Tibial nerve (tissue), 4 donors: Measurements from ENCODE around the gene CARD11. TPM values are rescaled to one million over a fixed set of nuclear protein-coding genes. Genes with fewer than 3 reads are reported as not detected.

Experiments used
- DNase-seq, 2 donors: peaks; one replicate each; pipeline ENCODE4 v3.0.0-alpha.2; 2019; ENCODE audit warnings: low spot score in 2 of 2
- H3K27ac ChIP-seq, 4 donors: fragments of 200-600 bp; sonication (generic) in 3 of 4; one replicate each; pipeline ENCODE4 v1.5.1; 2017 to 2019; ENCODE audit warnings: mild to moderate bottlenecking in 1 of 4
- H3K27me3 ChIP-seq, 2 donors: fragments of 200-600 bp; sonication (generic) in 1 of 2; one replicate each; pipeline versions ENCODE4 v1.5.1 to v1.6.0; 2017 to 2019
- H3K36me3 ChIP-seq, 3 donors: fragments of 200-600 bp; sonication (generic); one replicate each; pipeline ENCODE4 v1.5.1; 2018 to 2019
- H3K4me1 ChIP-seq, 4 donors: fragments of 200-600 bp; sonication (generic) in 3 of 4; one replicate each; pipeline ENCODE4 v1.5.1; 2017 to 2019
- H3K4me3 ChIP-seq, 4 donors: fragments of 200-600 bp; sonication (generic) in 3 of 4; one replicate each; pipeline ENCODE4 v1.5.1; 2017 to 2019; ENCODE audit warnings: mild to moderate bottlenecking in 1 of 4, moderate library complexity in 1 of 4
- H3K9me3 ChIP-seq, 4 donors: fragments of 200-600 bp; sonication (generic) in 3 of 4; one replicate each; pipeline ENCODE4 v1.5.1; 2017 to 2019
- EP300 ChIP-seq, 2 donors: sonication (generic); formaldehyde crosslinking; IDR thresholded peaks; one replicate each; pipeline ENCODE4 v1.6.1; 2017; ENCODE audit warnings: antibody characterized with exemption in 2 of 2, mild to moderate bottlenecking in 1 of 2
- POLR2A ChIP-seq, 2 donors: fragments of 450-650 bp; IDR thresholded peaks; one replicate each; pipeline ENCODE4 v1.6.1; 2017; ENCODE audit warnings: antibody characterized with exemption in 2 of 2, mild to moderate bottlenecking in 2 of 2, moderate library complexity in 2 of 2
- WGBS, 2 donors: methylation state at CpG; one replicate each; pipeline ENCODE4 v1.1.5; 2018; 5-methylcytosine and 5-hydroxymethylcytosine counted together
- total RNA-seq, 4 donors: library from RNA; depleted of rRNA; stranded (reverse); fragments of >200 nt; gene quantifications; one replicate each; pipeline ENCODE4 v1.1.0, GENCODE V29; 2016
- TF ChIP-seq, protein P1 (sequence below), 5 experiments: fragments of 200-600 bp in 3 of 5; fragments of 450-650 bp in 2 of 5; sonication (generic) in 3 of 5; IDR thresholded peaks; one replicate each; pipeline ENCODE4 v1.5.1; 2016 to 2019; ENCODE audit warnings: antibody characterized with exemption in 5 of 5, mild to moderate bottlenecking in 3 of 5, moderate library complexity in 2 of 5

Gene CARD11
- total RNA-seq, 4 donors from 2014 or later: 2.0 to 4.8 (median 3.1) TPM

DNA sequence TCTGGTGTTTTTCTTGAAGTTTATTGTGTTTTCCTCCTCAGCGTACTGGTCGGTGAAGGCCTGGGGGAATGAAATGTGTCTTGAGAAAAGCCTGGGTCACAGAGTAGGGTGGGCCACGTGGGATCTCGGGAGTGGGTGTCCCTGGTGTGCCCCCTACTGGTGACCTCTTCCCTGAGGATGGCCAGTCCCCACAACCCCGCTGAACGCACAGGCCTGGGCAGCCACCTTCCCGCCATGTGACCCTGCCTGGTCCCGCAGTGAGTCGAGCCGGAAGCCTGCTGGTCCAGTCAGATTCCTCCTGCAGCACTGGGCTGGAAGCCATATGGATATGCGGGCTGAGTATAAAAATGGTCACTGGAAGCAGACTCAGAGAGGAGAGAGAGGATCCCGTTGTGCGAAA is 146.6 kb downstream of the CARD11 start:
- H3K27ac ChIP-seq: no peak overlapping the region
- 84 to 85% methylated on average over 13 of the region's 13 CpGs for WGBS, 2 donors
- H3K9me3 ChIP-seq: peaks cover 0 to 16% (median 0%) of the 10 kb centered on the region in 4 donors
- peaks cover 0 to 5% (median 0%) of the 10 kb centered on the region in 4 donors for H3K4me1 ChIP-seq
- peaks cover 0 to 4% of the 10 kb centered on the region in 2 donors for H3K27me3 ChIP-seq
- no peak overlapping the region for H3K4me3 ChIP-seq
- TF ChIP-seq POLR2A (IDR thresholded peaks at IDR 0.05): no peak
- TF ChIP-seq, protein P1, sequence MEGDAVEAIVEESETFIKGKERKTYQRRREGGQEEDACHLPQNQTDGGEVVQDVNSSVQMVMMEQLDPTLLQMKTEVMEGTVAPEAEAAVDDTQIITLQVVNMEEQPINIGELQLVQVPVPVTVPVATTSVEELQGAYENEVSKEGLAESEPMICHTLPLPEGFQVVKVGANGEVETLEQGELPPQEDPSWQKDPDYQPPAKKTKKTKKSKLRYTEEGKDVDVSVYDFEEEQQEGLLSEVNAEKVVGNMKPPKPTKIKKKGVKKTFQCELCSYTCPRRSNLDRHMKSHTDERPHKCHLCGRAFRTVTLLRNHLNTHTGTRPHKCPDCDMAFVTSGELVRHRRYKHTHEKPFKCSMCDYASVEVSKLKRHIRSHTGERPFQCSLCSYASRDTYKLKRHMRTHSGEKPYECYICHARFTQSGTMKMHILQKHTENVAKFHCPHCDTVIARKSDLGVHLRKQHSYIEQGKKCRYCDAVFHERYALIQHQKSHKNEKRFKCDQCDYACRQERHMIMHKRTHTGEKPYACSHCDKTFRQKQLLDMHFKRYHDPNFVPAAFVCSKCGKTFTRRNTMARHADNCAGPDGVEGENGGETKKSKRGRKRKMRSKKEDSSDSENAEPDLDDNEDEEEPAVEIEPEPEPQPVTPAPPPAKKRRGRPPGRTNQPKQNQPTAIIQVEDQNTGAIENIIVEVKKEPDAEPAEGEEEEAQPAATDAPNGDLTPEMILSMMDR (IDR thresholded peaks at IDR 0.05): no peak
- no peak for TF ChIP-seq EP300 (IDR thresholded peaks at IDR 0.05)
- no peaks in the 10 kb centered on the region for H3K36me3 ChIP-seq
- no peak for DNase-seq

DNA sequence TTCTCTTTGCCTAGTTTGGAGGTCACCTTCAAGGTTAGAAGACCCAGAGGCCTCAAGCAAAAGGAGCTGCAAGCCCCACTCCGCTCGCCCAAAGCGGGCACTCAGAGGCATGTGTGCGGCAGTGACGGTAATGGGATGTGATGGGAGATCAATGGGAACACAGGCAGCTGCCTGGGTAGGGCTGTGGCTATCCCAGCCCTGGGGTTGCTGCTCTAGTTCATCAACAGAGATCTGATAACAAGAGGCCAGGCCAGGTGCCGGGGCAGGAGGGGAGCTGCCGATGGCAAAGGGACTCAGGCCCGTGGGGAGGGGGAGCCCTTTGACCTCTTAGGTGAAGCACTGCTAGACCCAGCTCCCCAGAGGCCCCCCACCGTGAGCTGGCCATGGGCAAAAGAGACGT is 147.5 kb downstream of the CARD11 start:
- DNase-seq: no peak
- Histone ChIP-seq H3K36me3 (no peaks in the 10 kb centered on the region), H3K27ac (no peak overlapping the region), H3K27me3 (peaks cover 0 to 4% of the 10 kb centered on the region in 2 donors), H3K4me3 (no peak overlapping the region), H3K4me1 (peaks cover 0 to 5% (median 0%) of the 10 kb centered on the region in 4 donors), H3K9me3 (peaks cover 0 to 16% (median 0%) of the 10 kb centered on the region in 4 donors)
- WGBS, 2 donors: 74 to 88% methylated on average over 10 of the region's 10 CpGs
- TF ChIP-seq, protein P1 (IDR thresholded peaks at IDR 0.05): no peak
- TF ChIP-seq EP300 (IDR thresholded peaks at IDR 0.05) (no peak), POLR2A (IDR thresholded peaks at IDR 0.05) (no peak)

- H3K27me3 ChIP-seq: peaks cover 0 to 4% of the 10 kb centered on the region in 2 donors
- no peak overlapping the region for H3K27ac ChIP-seq
- peak overlapping the region in 1 of 4 donors; percentile 21 for H3K4me3 ChIP-seq
- peaks cover 0 to 14% (median 0%) of the 10 kb centered on the region in 4 donors for H3K9me3 ChIP-seq
- no peak for DNase-seq
- 46 to 55% methylated on average over 17 of the region's 17 CpGs for WGBS, 2 donors
- peaks cover 0 to 5% (median 0%) of the 10 kb centered on the region in 4 donors for H3K4me1 ChIP-seq
- TF ChIP-seq POLR2A (IDR thresholded peaks at IDR 0.05): no peak
- TF ChIP-seq, protein P1 (IDR thresholded peaks at IDR 0.05): no peak
- no peaks in the 10 kb centered on the region for H3K36me3 ChIP-seq
Measured at GRCh38 chr7:2894118-2894940, 149.3 kb downstream of the CARD11 start.

- 72 to 75% methylated on average over 8 to 9 of the region's 9 CpGs for WGBS, 2 donors
- no peak overlapping the region for H3K27ac ChIP-seq
- H3K9me3 ChIP-seq: peaks cover 0 to 6% (median 0%) of the 10 kb centered on the region in 4 donors
- H3K27me3 ChIP-seq: peaks cover 0 to 4% of the 10 kb centered on the region in 2 donors
- H3K36me3 ChIP-seq: no peaks in the 10 kb centered on the region
- peaks cover 0 to 5% (median 0%) of the 10 kb centered on the region in 4 donors for H3K4me1 ChIP-seq
- H3K4me3 ChIP-seq: no peak overlapping the region
- no peak for DNase-seq
- no peak for TF ChIP-seq POLR2A (IDR thresholded peaks at IDR 0.05)
- TF ChIP-seq, protein P1 (IDR thresholded peaks at IDR 0.05): no peak
- TF ChIP-seq EP300 (IDR thresholded peaks at IDR 0.05): no peak
Measured at GRCh38 chr7:2893411-2893861, 150.2 kb downstream of the CARD11 start.

DNA sequence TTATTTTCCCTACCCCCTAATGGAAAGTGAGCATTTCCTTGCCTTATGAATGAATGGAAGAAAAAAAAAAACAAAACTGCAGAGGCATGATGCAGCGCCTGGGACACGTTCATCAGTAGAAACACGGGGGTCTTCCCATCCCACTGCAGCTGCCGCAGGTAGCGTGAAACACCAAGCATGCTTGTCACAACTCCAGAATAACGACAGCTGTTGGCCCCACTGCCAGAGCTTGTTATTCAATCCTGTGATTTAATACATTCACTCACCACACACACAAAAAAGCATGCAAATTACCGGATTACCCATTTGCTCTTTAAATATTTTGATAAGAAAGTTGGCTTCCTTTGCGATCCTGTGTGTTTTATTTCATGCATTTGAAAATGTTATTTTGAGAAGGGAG is 151.1 kb downstream of the CARD11 start:
- no peaks in the 10 kb centered on the region for H3K36me3 ChIP-seq
- H3K4me1 ChIP-seq: peaks cover 0 to 5% (median 0%) of the 10 kb centered on the region in 4 donors
- DNase-seq: no peak
- WGBS, 2 donors: 45 to 49% methylated on average over 8 of the region's 8 CpGs
- H3K27ac ChIP-seq: no peak overlapping the region
- no peaks in the 10 kb centered on the region for H3K9me3 ChIP-seq
- TF ChIP-seq POLR2A (IDR thresholded peaks at IDR 0.05): no peak
- TF ChIP-seq EP300 (IDR thresholded peaks at IDR 0.05): no peak
- TF ChIP-seq, protein P1 (IDR thresholded peaks at IDR 0.05): no peak
- H3K27me3 ChIP-seq: peaks cover 0 to 4% of the 10 kb centered on the region in 2 donors
- no peak overlapping the region for H3K4me3 ChIP-seq
